Mucosa of rectum (tissue), 2 donors: ENCODE results near the gene SFRP2.

ENCODE experiments used
- H3K27ac ChIP-seq, 2 donors: one replicate each; pipeline ENCODE4 v1.7.0; 2013; ENCODE audit warnings: inconsistent platforms in 2 of 2, low read depth in 2 of 2, low read length in 2 of 2
- H3K27me3 ChIP-seq, 2 donors: one replicate each; pipeline ENCODE4 v1.7.0; 2013; ENCODE audit warnings: low read length in 2 of 2; ENCODE audit not compliant: control insufficient read depth in 2 of 2, insufficient read depth in 2 of 2
- H3K36me3 ChIP-seq, 2 donors: one replicate each; pipeline ENCODE4 v1.7.0; 2013; ENCODE audit warnings: low read length in 2 of 2; ENCODE audit not compliant: control insufficient read depth in 2 of 2, insufficient read depth in 2 of 2
- H3K4me1 ChIP-seq, 2 donors: one replicate each; pipeline ENCODE4 v1.7.0; 2013; ENCODE audit warnings: low read length in 2 of 2, mild to moderate bottlenecking in 1 of 2; ENCODE audit not compliant: control insufficient read depth in 2 of 2, insufficient read depth in 2 of 2
- H3K4me3 ChIP-seq, 2 donors: one replicate each; pipeline ENCODE4 v1.7.0; 2013; ENCODE audit warnings: low read length in 2 of 2
- H3K9ac ChIP-seq, 2 donors: one replicate each; pipeline ENCODE4 v1.7.0; 2013; ENCODE audit warnings: low read length in 2 of 2, low read depth in 1 of 2, mild to moderate bottlenecking in 1 of 2
- H3K9me3 ChIP-seq, 2 donors: one replicate each; pipeline ENCODE4 v1.7.0; 2013; ENCODE audit warnings: low read length in 2 of 2; ENCODE audit not compliant: control insufficient read depth in 2 of 2
- donor health status: healthy.
- donor health status: Normal muscosa, but diverticular disease.

Gene SFRP2

DNA sequence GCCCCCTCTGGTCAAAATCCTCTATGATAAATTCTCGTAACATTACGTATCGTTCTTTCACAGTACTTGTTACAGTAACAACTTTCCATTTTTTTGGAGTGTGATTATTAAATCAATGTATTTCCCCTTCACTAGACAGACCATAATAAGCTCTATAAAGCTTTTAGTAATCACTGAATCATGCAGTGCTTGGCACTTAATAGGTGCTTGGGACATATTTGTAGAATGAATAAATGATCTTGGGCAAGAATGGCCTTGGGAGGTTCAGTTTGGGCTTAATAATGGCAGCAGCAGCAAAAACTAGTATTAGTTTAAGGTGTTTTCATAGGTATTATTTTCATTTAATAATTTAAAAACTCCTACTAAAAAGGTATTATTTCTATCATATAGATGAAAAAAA is 33.4 kb upstream of the SFRP2 start:
- Histone ChIP-seq H3K4me1 (no peaks in the 10 kb centered on the region), H3K27me3 (no peaks in the 10 kb centered on the region), H3K9me3 (no peaks in the 10 kb centered on the region), H3K27ac (no peak overlapping the region), H3K4me3 (no peak overlapping the region), H3K36me3 (no peaks in the 10 kb centered on the region), H3K9ac (no peak overlapping the region)

DNA sequence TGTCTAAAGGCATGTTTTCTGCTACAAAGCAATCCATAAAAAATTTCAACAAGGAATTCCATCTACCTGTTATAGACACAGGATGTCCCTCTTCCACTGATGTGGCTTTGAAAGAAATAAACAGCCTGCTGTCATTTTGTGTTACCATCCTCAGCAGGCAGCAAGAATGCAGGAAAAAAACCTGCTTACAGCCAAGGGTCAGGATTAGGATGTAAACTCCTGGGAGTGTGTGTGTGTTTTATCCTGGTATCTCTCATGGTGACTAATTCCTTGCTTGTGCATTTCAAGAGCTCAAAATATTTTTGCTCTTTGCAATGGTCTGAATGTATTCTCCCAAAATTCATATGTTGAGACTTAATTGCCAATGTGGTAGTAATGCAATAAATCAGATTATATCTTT is 28.6 kb upstream of the SFRP2 start:
- Histone ChIP-seq H3K4me3 (no peak overlapping the region), H3K9me3 (no peaks in the 10 kb centered on the region), H3K27me3 (peaks cover 0 to 3% of the 10 kb centered on the region in 2 donors), H3K36me3 (no peaks in the 10 kb centered on the region), H3K4me1 (no peaks in the 10 kb centered on the region), H3K27ac (no peak overlapping the region), H3K9ac (no peak overlapping the region)

DNA sequence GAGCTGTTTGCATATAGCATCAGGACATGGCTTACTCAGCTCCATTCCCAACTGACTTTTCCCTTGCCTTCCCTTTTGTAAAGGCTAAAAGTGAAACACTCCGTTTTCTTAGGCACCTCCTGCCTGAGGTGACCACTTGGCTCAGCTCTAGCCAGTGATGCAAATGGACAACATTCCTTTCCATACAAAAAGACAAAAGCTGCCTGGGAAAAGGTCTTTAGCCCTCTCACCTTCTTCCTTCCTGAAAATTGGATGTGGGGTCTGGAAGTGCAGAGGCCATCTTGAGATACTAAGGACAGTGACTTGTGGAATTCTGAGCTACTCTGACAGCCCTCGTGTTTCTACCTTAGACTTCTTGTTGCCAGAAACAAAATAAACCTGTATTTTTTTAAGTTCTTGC is 27.7 kb upstream of the SFRP2 start:
- Histone ChIP-seq H3K36me3 (no peaks in the 10 kb centered on the region), H3K27ac (no peak overlapping the region), H3K4me3 (no peak overlapping the region), H3K27me3 (peaks cover 0 to 3% of the 10 kb centered on the region in 2 donors), H3K9ac (no peak overlapping the region), H3K9me3 (no peaks in the 10 kb centered on the region), H3K4me1 (no peaks in the 10 kb centered on the region)

DNA sequence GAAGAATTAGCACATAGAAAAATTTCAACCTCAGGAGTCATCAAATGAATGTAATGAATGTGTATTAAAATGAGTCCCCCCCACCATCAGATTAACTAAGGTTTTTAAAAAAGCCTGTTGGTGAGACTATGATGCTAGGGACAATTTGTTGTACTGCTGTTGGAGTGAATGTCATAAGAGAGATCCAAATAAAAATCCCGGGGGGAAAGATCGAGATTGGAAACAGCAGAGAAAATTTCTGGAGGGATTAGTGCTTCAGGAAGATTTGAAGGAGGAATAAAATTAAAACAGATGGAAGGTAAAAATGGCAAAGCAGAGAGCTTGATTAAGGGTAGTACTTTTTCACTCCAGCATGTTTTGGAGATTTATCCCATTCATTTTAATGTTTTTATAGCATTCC is 25.9 kb upstream of the SFRP2 start:
- peaks cover 0 to 3% of the 10 kb centered on the region in 2 donors for H3K27me3 ChIP-seq
- no peaks in the 10 kb centered on the region for H3K36me3 ChIP-seq
- H3K4me1 ChIP-seq, result no peaks in the 10 kb centered on the region
- no peak overlapping the region for H3K4me3 ChIP-seq
- no peaks in the 10 kb centered on the region for H3K9me3 ChIP-seq
- no peak overlapping the region for H3K9ac ChIP-seq
- H3K27ac ChIP-seq, result no peak overlapping the region

DNA sequence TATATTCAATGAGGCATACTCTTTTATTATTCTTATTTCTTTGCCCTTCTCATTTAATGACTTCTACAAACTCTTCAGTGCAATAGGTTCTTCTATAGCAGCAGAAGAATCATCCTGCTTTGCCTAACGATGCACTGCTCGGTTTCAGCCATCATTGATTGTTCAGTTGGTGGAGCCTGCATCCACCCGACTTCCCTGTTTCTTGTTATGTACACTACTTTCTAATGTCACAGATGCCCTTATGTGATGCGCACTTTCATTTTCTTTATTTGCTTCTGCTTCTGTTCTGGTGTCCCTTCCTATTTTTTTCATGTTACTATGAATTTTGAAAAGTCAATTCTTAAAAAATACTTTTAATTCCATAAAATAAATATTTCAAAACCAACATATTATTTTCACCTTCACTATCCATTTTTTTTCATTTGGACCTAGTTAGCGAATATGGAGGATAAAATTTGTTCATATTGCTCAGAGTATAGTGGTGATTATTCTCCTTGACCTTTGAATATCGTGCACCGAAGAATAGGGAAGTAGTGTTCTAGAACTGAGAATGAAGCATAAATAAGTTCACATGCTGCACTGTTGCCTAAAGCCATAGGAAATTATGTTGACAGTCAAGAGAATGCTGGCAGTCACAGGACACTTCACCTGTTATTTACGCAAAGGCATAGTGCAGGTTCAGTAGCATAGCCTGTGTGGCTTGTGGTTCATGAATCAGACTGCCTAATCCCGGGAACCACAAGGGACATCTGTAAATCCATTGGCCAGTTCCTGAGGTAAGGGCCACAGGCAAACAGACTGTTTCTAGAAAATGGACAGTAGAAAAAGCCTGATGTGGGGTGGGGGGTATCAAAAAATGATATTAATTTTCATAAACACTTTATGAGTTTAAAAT is 21.3 kb upstream of the SFRP2 start:
- Histone ChIP-seq H3K4me3 (no peak overlapping the region), H3K9ac (no peak overlapping the region), H3K9me3 (no peaks in the 10 kb centered on the region)

DNA sequence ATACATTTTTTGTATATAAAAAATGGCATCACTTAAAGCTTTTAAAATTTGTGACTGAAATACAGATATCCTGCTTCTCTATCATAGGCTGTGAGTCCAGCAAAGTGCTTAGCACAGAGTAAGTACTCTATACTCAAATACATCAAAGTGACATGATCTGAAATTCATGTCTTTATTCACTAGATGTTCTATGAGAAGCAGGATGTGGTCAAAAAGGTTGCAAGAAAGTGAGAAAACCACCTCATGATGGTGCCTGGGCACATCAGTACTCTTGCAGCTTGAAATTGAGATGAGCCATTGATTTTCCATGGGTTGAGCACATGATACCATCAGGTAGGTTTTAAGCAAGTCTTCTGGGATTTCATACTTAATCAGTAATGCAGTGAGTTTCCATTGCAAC is 20.4 kb upstream of the SFRP2 start:
- no peaks in the 10 kb centered on the region for H3K4me1 ChIP-seq
- H3K36me3 ChIP-seq, result no peaks in the 10 kb centered on the region
- no peak overlapping the region for H3K4me3 ChIP-seq
- no peaks in the 10 kb centered on the region for H3K9me3 ChIP-seq
- peaks cover 0 to 3% of the 10 kb centered on the region in 2 donors for H3K27me3 ChIP-seq
- H3K9ac ChIP-seq, result no peak overlapping the region
- H3K27ac ChIP-seq, result no peak overlapping the region

More for the DNA sequence above, 21.3 kb upstream of the SFRP2 start:
- Histone ChIP-seq H3K36me3 (no peaks in the 10 kb centered on the region), H3K27ac (no peak overlapping the region), H3K4me1 (no peaks in the 10 kb centered on the region), H3K27me3 (peaks cover 0 to 3% of the 10 kb centered on the region in 2 donors)

DNA sequence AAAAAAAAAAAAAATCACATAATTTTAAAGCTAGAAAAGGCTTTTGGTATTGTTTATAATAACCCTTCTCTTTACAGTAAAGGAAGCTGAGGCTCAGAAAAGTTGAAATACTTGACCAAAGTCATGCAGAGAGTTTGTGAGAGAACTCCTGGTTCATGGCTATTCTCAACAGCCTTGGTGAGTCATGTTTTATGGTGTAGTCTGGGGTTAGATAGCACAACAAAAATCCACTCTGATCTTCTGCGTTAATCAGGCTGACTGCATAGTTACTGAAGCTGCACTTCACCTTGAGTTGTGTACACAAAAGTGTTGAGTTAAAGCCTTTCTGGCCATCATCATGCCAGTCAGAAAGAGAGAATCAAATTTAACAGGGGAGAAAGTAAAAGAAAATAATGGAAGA is 19.3 kb upstream of the SFRP2 start:
- Histone ChIP-seq H3K4me3 (no peak overlapping the region), H3K9ac (no peak overlapping the region), H3K9me3 (no peaks in the 10 kb centered on the region), H3K27ac (no peak overlapping the region), H3K4me1 (no peaks in the 10 kb centered on the region), H3K36me3 (no peaks in the 10 kb centered on the region), H3K27me3 (no peaks in the 10 kb centered on the region)

DNA sequence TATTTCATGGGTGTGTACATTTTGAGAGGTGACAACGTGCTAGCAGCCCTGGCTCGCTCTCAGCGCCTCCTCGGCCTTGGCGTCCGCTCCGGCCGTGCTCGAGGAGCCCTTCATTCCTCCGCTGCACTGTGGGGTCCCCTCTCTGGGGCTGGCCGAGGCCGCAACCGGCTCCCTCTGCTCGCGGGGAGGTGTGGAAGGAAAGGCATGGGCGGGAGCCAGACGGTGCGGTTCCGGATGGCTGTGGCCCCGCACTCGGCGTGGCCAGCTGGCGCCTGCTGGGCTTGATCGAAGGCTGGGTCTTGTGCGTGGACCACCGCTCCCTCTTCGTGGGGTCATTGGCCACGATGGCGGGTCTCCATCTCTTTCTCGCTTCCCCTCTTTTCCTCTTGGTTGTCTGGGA is 17.2 kb upstream of the SFRP2 start:
- H3K9me3 ChIP-seq, result no peaks in the 10 kb centered on the region
- H3K27me3 ChIP-seq, result no peaks in the 10 kb centered on the region
- no peaks in the 10 kb centered on the region for H3K4me1 ChIP-seq
- H3K36me3 ChIP-seq, result no peaks in the 10 kb centered on the region
- H3K9ac ChIP-seq, result no peak overlapping the region
- no peak overlapping the region for H3K27ac ChIP-seq
- no peak overlapping the region for H3K4me3 ChIP-seq

DNA sequence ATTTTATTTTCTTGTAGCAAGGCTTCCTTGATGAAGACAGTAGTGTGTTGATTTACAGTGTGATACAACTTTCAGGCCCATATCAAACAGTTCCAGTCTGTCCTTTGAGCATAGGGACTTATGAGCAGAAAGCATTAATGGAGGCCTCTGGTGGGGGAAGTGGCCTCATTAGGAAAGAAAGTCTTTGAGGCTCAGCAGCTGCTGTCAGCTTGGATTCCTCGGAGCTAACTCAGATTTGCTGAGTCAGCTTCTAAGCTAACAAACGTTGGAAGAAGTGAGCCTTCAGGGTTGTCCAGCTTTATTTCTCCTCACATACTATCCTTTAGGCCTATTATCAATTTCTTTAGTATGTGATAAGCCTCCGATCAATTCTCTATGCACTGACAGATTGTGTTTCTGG is 15.8 kb upstream of the SFRP2 start:
- Histone ChIP-seq H3K27me3 (no peaks in the 10 kb centered on the region), H3K9me3 (no peaks in the 10 kb centered on the region), H3K9ac (no peak overlapping the region), H3K4me3 (no peak overlapping the region), H3K4me1 (no peaks in the 10 kb centered on the region), H3K27ac (no peak overlapping the region), H3K36me3 (no peaks in the 10 kb centered on the region)

DNA sequence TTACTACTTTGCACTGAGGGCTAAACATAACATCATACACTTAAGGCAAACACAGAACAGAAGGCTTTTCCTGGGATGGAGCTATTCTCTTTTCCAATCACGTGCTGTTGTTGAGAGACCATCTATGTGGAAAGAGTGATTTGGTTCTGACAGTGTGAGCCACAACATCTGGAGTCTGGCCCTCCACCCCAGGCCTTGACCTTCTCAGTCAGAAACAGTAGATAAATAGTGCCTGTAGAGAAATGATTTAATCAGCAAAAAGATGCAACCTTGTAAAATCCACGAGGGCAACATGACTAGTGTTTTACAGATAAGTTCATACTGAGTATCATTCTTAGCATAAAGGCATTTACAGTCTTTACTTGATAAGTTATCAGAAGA is 10.8 kb upstream of the SFRP2 start:
- no peak overlapping the region for H3K27ac ChIP-seq
- no peaks in the 10 kb centered on the region for H3K36me3 ChIP-seq
- peaks cover 0 to 3% of the 10 kb centered on the region in 2 donors for H3K27me3 ChIP-seq
- no peak overlapping the region for H3K4me3 ChIP-seq
- no peaks in the 10 kb centered on the region for H3K4me1 ChIP-seq
- no peak overlapping the region for H3K9ac ChIP-seq
- H3K9me3 ChIP-seq, result no peaks in the 10 kb centered on the region
